HG03175 (cell line): Measurements from ENCODE around the gene IGSF9.
"Not testable (repeated sequence)": the region's sequence is repeated elsewhere in the genome, so short reads cannot be mapped to it uniquely, and the experiment has no call there.

Source experiments
- ATAC-seq: cut with Tn5 transposase; IDR thresholded peaks from one replicate; pipeline ENCODE4 v1.9.1; 2021; ENCODE audit warnings: mild to moderate bottlenecking, moderate library complexity; ENCODE audit not compliant: unreplicated experiment

IGSF9 gene

DNA sequence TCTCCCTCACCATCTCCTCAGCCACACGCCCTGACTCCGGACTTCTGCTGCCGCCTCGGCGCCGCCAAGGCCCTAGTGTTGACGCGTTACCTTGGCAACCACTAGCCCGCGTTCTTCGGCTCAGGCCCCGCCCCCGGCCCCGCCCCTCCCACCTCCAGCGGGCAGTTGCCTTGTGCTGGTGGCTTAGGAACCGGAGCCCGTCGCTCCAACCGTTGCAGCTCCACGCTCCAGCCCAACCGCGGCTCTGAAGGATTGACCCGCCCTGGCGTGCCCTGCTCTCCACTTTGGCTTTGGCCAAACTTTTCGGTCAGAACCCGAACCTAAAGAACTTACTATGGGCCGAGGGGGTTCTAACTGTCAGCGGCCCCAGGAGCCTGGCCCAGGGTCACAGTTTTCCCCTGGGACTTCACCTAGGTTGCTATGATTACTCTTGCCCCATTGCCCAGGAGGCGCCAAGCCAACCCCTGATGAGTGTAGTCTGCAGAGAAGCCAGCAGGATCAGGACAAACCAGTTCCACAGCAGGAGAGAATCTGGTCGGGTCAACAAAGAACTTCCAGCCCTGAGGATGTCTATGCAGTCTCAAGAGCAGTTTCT, 45.2 kb downstream of the IGSF9 start, which contains the start of gene CFAP45:
Gene CFAP45 (minus strand): TSS at position 80 of the 595 bp plus-strand sequence. CDS start 67 bp downstream, at position 13.
- no peak for ATAC-seq

GRCh38 chr1:159899634-159900033, 45.8 kb downstream of the IGSF9 start:
- ATAC-seq: not testable (repeated sequence)

GRCh38 chr1:159898527-159898926, 46.9 kb downstream of the IGSF9 start:
- ATAC-seq: no peak

DNA sequence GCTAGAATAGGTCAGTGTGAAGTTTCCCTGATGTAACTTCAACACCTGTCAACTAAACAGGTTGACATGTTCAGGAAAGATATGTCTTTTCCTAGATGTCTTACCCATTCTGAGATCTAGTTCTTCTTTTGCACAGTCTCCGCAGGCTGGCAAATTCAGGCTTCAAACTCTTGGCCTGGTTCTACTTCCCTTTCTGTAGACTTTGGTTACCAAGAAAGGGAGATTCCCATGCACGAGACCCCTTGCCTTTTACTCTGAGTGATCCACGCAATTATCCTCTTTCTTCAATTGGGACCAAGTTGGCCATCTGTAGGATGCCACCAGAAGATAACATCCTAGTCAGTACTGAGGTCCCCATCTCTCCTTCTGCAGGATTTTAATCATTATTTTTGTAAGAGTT, 47.5 kb downstream of the IGSF9 start:
- no peak for ATAC-seq

DNA sequence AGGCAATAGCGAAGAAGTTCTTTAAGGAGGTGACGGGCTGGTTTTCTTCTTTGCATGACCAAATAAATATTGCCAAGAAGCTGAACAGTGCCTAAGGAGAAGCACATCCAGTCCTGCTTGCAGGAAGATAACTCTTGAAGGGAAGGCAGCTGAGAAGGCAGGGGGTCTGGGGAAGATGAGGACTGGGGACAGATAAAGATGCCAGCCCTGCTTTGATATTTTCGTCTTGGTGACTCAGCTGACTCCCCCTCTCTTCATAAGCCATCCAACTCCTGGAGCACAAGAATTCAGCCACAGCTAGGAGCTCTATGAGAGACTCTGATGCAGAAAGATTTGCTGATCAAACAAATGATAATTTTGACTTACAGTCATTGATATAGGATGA, 48.9 kb downstream of the IGSF9 start:
- no peak for ATAC-seq

- ATAC-seq: no peak
Measured at GRCh38 chr1:159895836-159896545, 49.4 kb downstream of the IGSF9 start.

GRCh38 chr1:159895286-159895685, 50.1 kb downstream of the IGSF9 start:
- ATAC-seq: no peak

DNA sequence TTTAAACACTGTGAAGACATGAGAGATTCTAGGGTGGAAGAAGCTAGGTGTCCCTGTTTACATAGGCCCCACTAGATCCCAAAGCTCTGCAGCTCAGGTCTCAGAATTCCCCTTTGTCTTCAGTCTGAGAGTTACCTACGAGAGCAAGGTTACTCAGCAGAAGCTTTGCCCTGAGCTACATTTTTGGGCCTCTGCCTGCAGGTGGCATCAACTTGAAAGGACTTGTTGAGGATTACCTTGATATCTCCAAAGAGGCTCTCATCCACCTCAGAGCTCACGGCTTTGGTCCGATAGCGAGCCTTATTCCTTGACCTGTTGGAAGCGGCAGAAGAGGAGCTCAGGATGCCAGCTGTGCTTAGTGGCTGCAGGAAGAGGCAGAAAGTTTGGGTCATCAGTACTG, 52.5 kb downstream of the IGSF9 start:
- no peak for ATAC-seq

DNA sequence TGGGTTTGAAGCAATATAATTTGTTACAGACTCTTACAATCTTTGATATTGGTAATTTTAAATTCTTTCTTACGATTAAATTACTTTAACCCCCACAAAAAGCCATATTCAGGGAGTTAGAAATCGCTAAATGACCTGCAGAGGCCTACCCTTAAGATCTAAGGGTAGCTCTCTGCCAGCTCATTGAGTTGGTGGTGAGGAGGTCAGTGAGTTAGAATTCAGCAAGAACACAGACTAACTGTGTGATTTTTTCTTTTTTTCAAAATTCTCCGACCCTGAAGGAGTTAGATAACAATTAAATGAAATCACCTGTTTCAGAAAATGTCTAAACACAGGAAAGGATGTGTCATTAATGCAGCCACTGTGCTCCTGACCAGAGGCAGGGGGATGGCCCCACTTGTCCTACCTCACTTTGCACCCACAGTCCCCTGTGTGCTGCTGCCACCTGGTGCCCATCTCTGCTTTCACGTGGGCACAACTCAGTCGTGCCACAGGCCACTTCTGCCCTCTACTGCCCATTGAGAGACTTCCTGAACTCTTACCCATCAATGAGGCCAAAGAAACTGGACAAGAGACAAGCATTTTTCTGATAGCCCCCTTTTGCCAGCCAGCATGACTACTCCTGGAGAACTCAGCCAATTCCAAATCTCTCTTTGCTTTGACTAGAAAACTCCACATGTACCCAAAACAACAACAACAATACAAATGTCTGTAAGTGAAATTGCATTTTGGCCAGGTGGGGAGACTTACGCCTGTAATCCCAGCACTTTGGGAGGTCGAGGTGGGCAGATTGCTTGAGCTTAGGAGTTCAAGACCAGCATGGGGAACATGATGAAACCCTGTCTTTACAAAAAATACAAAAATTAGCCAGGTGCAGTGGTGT, 53.9 kb downstream of the IGSF9 start:
- ATAC-seq: peak; percentile 65

DNA sequence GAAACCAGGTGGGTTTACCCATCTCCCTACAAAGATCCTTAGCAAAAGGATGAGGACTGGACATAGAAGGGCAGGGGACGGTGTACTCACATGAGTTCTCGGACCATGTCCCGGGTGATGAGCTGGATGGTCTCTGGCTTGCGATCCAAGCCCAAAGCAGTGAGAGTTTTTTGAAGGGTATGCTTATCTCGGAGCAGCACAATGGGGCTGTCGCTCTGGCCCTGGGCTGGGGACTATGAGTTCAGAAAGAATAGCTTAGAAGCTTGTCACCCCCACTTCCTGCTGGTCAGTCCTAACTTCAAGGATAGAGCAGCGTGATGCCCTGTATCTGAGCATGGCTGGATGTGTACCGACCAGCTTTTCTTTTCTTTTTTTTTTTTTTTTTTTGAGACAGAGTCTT, 55.0 kb downstream of the IGSF9 start:
- no peak for ATAC-seq

GRCh38 chr1:159889821-159890252, 55.6 kb downstream of the IGSF9 start:
- peak; percentile 87 for ATAC-seq

- peak; percentile 33 for ATAC-seq
Measured at GRCh38 chr1:159889202-159889601, 56.2 kb downstream of the IGSF9 start.

DNA sequence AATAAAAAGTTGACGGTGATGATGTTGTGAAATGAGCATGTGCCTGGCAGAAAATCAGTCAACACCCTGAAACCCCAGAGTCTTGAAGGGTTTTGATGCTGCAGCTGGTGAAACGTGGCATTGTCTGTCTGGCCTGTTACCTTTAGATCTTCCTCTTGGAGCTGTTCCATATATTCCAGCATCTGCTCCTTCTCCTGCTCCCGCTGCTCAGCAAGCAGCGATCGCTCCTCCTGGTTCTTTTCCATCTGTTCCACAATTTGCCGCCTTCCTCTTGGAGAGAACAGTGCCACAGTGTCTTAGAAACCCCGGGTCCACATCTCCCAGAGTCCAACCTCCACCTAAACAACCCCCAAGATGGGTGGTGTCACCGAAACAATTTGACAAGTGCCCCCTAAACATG, 61.1 kb downstream of the IGSF9 start:
- no peak for ATAC-seq

DNA sequence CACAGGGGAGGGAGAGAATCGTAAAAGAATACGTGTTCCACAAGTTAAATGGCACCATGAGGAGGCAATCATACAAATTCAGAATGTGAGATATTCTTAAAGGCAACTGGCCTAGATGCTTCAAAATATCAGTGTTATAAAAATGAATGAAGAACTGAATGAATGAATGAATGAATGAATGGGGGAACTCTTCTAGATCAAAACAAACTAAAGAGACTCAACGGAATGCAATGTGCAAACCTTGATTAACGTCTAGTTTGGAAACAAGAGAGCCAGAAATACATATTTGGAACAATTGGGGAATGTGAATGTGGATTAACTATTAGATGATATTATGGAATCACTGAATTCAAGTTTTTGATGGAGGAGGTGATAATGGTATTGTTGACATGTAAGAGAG, 62.3 kb downstream of the IGSF9 start:
- ATAC-seq: no peak

- no peak for ATAC-seq
Measured at GRCh38 chr1:159882527-159882862, 62.9 kb downstream of the IGSF9 start.

DNA sequence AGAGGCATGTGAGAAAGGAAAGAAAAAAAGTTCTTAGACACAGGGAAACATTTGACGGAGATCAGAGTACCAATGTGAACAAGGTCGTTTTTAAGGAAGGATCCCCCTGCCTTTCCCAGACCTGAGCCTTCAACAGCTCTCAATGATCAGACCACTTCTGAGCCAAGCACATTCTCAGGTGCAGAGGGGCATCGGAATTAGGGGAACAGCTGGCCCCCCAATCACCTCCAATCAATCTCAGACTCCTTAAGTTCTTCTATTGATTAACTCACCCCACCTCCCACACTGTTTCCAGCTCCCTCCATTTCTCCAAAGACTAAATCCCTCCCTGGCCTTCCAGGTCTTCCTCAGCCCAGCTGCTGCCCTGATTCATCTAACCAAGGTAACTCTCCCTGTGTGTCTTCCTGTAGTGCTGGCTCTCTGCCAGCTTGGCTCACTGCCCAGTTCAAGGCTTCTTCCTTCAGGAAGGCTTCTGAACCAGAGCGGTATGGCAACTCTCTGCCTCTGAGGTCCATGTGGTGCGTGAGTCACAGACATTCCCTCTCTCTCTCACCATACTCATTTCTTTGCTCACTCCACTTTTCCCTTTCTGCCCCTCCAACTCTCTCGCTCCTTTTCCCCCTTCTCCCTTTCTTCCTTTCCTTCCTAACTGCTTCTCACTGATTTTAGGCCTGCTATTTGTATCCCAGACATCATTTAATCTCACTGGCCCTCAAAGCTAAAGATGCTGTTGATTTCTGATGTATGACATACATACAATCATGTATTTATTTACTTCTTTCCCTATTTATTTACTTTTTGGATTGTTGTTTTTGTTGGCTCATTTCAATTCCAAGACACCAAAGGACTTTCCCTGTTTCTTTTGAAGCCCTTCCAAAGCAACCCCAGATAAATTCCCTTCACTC, 63.5 kb downstream of the IGSF9 start:
- ATAC-seq: no peak

- ATAC-seq: no peak
Measured at GRCh38 chr1:159880430-159880829, 65.0 kb downstream of the IGSF9 start.

- no peak for ATAC-seq
Measured at GRCh38 chr1:159879977-159880376, 65.4 kb downstream of the IGSF9 start.

GRCh38 chr1:159879136-159879535, 66.3 kb downstream of the IGSF9 start:
- no peak for ATAC-seq

DNA sequence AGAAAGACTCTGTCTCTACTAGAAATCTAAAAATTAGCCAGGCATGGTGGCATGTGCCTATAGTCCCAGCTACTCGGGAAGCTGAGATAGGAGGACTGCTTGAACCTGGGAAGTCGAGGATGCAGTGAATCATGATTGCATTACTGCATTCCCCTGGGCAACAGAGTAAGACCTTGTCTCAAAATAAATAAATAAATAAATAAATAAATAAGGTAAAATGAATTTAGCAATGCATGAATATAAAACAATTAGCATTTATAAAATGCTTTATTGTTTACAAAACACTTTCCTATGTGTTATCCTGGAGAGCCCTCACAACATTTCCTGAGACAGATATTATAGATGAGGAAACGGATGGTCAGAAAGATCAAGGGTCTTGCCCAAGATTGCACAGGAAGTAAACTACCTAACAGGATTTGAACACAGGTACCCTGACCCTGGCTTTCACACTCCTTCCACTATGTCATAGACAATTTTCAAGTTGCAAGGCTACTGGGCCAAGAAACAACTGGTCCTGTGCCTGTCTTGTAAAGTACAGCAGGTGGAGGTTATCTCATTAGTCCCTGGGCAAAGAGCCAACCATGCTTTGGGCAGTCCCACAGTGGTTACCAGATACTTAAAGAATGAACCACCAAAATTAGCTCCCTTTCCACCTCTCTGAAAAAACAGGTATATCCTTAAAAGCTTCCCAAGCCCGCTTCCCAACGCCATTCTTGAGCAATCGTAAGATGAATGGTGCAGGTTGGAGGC, 67.5 kb downstream of the IGSF9 start:
- no peak for ATAC-seq
